HepG2 (cell line): ENCODE data around the gene CDC14B. TPM values are rescaled to one million over a fixed set of nuclear protein-coding genes. Genes with fewer than 3 reads are reported as not detected.

Experiments
- ATF2 ChIP-seq: sonication (generic); formaldehyde crosslinking; IDR thresholded peaks from 2 replicates; pipeline ENCODE4 v1.4.0; 2020; ENCODE audit warnings: missing genetic modification reagents
- CBFB ChIP-seq: sonication (generic); formaldehyde crosslinking; IDR thresholded peaks from 2 replicates; pipeline ENCODE4 v1.4.0; 2020; ENCODE audit warnings: missing genetic modification reagents
- CEBPB ChIP-seq: IDR thresholded peaks from 2 replicates; pipeline ENCODE4 v1.6.1; 2011; ENCODE audit warnings: low read depth, low read length, improper control_type of control experiment, borderline replicate concordance
- CHCHD3 ChIP-seq: sonication (generic); formaldehyde crosslinking; IDR thresholded peaks from 2 replicates; pipeline ENCODE4 v1.8.0; 2022; ENCODE audit warnings: mild to moderate bottlenecking, missing genetic modification reagents, moderate library complexity
- CREB3 ChIP-seq: sonication (generic); formaldehyde crosslinking; IDR thresholded peaks from 2 replicates; pipeline ENCODE4 v1.5.0; 2020; ENCODE audit warnings: missing genetic modification reagents
- FOXC1 ChIP-seq: sonication (generic); formaldehyde crosslinking; IDR thresholded peaks from 2 replicates; pipeline ENCODE4 v1.8.0; 2022; ENCODE audit warnings: mild to moderate bottlenecking, missing genetic modification reagents, borderline replicate concordance
- HDAC2 ChIP-seq: sonication (generic); formaldehyde crosslinking; IDR thresholded peaks from 2 replicates; pipeline ENCODE4 v1.4.0; 2020; ENCODE audit warnings: missing genetic modification reagents
- HOXA3 ChIP-seq: sonication (generic); formaldehyde crosslinking; IDR thresholded peaks from 2 replicates; pipeline ENCODE4 v1.5.0; 2020; ENCODE audit warnings: missing genetic modification reagents
- KMT2A ChIP-seq: sonication (generic); formaldehyde crosslinking; IDR thresholded peaks from 2 replicates; pipeline ENCODE4 v1.4.0; 2020; ENCODE audit warnings: missing genetic modification reagents
- MXD3 ChIP-seq: IDR thresholded peaks from 2 replicates; pipeline ENCODE4 v1.6.1; 2016; ENCODE audit warnings: mild to moderate bottlenecking, missing biosample characterization, missing genetic modification reagents
- NFIC ChIP-seq: IDR thresholded peaks from 2 replicates; pipeline ENCODE4 v1.6.1; 2012; ENCODE audit warnings: mild to moderate bottlenecking, low read length, inconsistent platforms
- PAF1 ChIP-seq: IDR thresholded peaks from 2 replicates; pipeline ENCODE4 v1.6.1; 2016; ENCODE audit warnings: missing genetic modification reagents, missing compliant biosample characterization
- REL ChIP-seq: sonication (generic); formaldehyde crosslinking; conservative IDR thresholded peaks from 2 replicates; pipeline ENCODE4 v1.8.0; 2022; ENCODE audit warnings: mild to moderate bottlenecking, missing genetic modification reagents, moderate library complexity
- RFX5 ChIP-seq: IDR thresholded peaks from 2 replicates; pipeline ENCODE4 v1.6.1; 2011; ENCODE audit warnings: low read depth, low read length, improper control_type of control experiment
- SMC3 ChIP-seq: IDR thresholded peaks from 2 replicates; pipeline ENCODE4 v1.6.1; 2011; ENCODE audit warnings: low read length, improper control_type of control experiment
- SOX5 ChIP-seq: IDR thresholded peaks from 2 replicates; pipeline ENCODE4 v1.6.1; 2016; ENCODE audit warnings: borderline replicate concordance
- SOX6 ChIP-seq, 2 experiments: fragments of 450-650 bp in 1 of 2; sonication (generic) in 1 of 2; formaldehyde crosslinking in 1 of 2; IDR thresholded peaks; 2 replicates each; pipeline versions ENCODE4 v1.4.0 to v1.6.1; 2017 to 2020; ENCODE audit warnings: antibody characterized with exemption in 1 of 2, mild to moderate bottlenecking in 1 of 2, missing genetic modification reagents in 1 of 2
- YY1 ChIP-seq: IDR thresholded peaks from 2 replicates; pipeline ENCODE4 v1.6.1; 2011; ENCODE audit warnings: low read length, low read depth, moderate library complexity, mild to moderate bottlenecking; ENCODE audit not compliant: insufficient read depth, insufficient replicate concordance
- ZBTB34 ChIP-seq: sonication (generic); formaldehyde crosslinking; IDR thresholded peaks from 2 replicates; pipeline ENCODE4 v1.8.0; 2022; ENCODE audit warnings: mild to moderate bottlenecking, missing genetic modification reagents
- ZEB1 ChIP-seq: IDR thresholded peaks from 2 replicates; pipeline ENCODE4 v1.6.1; 2012; ENCODE audit warnings: mild to moderate bottlenecking, low read depth, inconsistent platforms; ENCODE audit not compliant: insufficient replicate concordance
- ZFP37 ChIP-seq: sonication (generic); formaldehyde crosslinking; IDR thresholded peaks from 2 replicates; pipeline ENCODE4 v1.4.0; 2020; ENCODE audit warnings: missing genetic modification reagents, borderline replicate concordance
- ZFP82 ChIP-seq: sonication (generic); formaldehyde crosslinking; IDR thresholded peaks from 2 replicates; pipeline ENCODE4 v1.5.1; 2020; ENCODE audit warnings: mild to moderate bottlenecking, missing genetic modification reagents, borderline replicate concordance
- ZNF331 ChIP-seq: sonication (generic); formaldehyde crosslinking; IDR thresholded peaks from 2 replicates; pipeline ENCODE4 v1.4.0; 2020; ENCODE audit warnings: missing genetic modification reagents
- ZNF33A ChIP-seq: sonication (generic); formaldehyde crosslinking; IDR thresholded peaks from 2 replicates; pipeline ENCODE4 v1.5.1; 2020; ENCODE audit warnings: missing genetic modification reagents, mild to moderate bottlenecking, moderate library complexity, borderline replicate concordance
- ZNF468 ChIP-seq: sonication (generic); formaldehyde crosslinking; IDR thresholded peaks from 2 replicates; pipeline ENCODE4 v1.8.0; 2022; ENCODE audit warnings: mild to moderate bottlenecking, moderate library complexity, missing genetic modification reagents
- ZNF563 ChIP-seq: sonication (generic); formaldehyde crosslinking; IDR thresholded peaks from 2 replicates; pipeline ENCODE4 v1.8.0; 2022; ENCODE audit warnings: mild to moderate bottlenecking, moderate library complexity, missing genetic modification reagents
- ZNF567 ChIP-seq: sonication (generic); formaldehyde crosslinking; IDR thresholded peaks from 2 replicates; pipeline ENCODE4 v1.8.1; 2023; ENCODE audit warnings: mild to moderate bottlenecking, missing genetic modification reagents, borderline replicate concordance
- ZNF772 ChIP-seq: sonication (generic); formaldehyde crosslinking; IDR thresholded peaks from 2 replicates; pipeline ENCODE4 v1.5.0; 2020; ENCODE audit warnings: mild to moderate bottlenecking, missing genetic modification reagents
- polyA plus RNA-seq, 8 experiments: library from polyadenylated mRNA; depleted of rRNA in 3 of 8; stranded (reverse) in 7 of 8; unstranded in 1 of 8; fragments of >200 nt; fragmentation: Illumina TruSeq in 4 of 8; extraction: Trizol in 4 of 8; gene quantifications; 2 replicates each; pipeline versions ENCODE4 v1.2.1 to v1.2.3, GENCODE V29; 2011 to 2016; ENCODE audit warnings: low read depth in 4 of 8, missing spikeins in 1 of 8, mixed read lengths in 1 of 8; ENCODE audit not compliant: insufficient read depth in 1 of 8
- total RNA-seq, 5 experiments: library from RNA; depleted of rRNA; stranded (reverse); fragments of >200 nt; fragmentation: Illumina TruSeq; extraction: Trizol; gene quantifications; 2 replicates each; pipeline ENCODE4 v1.2.3, GENCODE V29; 2016; ENCODE audit warnings: low read depth in 1 of 5

CDC14B gene
- total and polyA plus RNA-seq, 2 of the 13 experiments (the other 11 are each of a cell fraction or from before 2014, with no cell fraction given) = 25.8 to 33.3 TPM

GRCh38 chr9:96522366-96522765 is 97.3 kb downstream of the CDC14B start (continued):
- no peak for TF ChIP-seq ZNF33A (CRISPR knock-in tag)
- TF ChIP-seq ZBTB34 (CRISPR knock-in tag) = no peak
- no peak for TF ChIP-seq ZNF567 (CRISPR knock-in tag)
- no peak for TF ChIP-seq ZNF468 (CRISPR knock-in tag)
- TF ChIP-seq HDAC2 (CRISPR knock-in tag) = peak; percentile 24; the same call in 1 of the 2 replicates
- no peak for TF ChIP-seq CREB3 (CRISPR knock-in tag)
- TF ChIP-seq ATF2 (CRISPR knock-in tag) = no peak
- no peak for TF ChIP-seq CHCHD3 (CRISPR knock-in tag)
- no peak for TF ChIP-seq SMC3
- no peak for TF ChIP-seq SOX6 (IDR thresholded peaks at IDR 0.05)
- TF ChIP-seq SOX6 (CRISPR knock-in tag; IDR thresholded peaks at IDR 0.05) = peak; percentile 95
- TF ChIP-seq ZNF331 (CRISPR knock-in tag) = no peak
- TF ChIP-seq ZEB1 = no peak
- no peak for TF ChIP-seq MXD3 (CRISPR knock-in tag)
- TF ChIP-seq KMT2A (CRISPR knock-in tag) = no peak
- no peak for TF ChIP-seq NFIC
- no peak for TF ChIP-seq HOXA3
- peak; percentile 81 for TF ChIP-seq CEBPB
- no peak for TF ChIP-seq RFX5
- no peak for TF ChIP-seq ZNF563 (CRISPR knock-in tag)
- no peak for TF ChIP-seq ZNF772 (CRISPR knock-in tag)
- TF ChIP-seq ZFP82 = no peak
- no peak for TF ChIP-seq YY1
- no peak for TF ChIP-seq PAF1 (CRISPR knock-in tag)
- TF ChIP-seq SOX5 = peak; percentile 89
- TF ChIP-seq FOXC1 (CRISPR knock-in tag) = no peak
- TF ChIP-seq ZFP37 = no peak
- TF ChIP-seq REL = no peak
- TF ChIP-seq CBFB (CRISPR knock-in tag) = peak; percentile 90
